Measurements from ENCODE around the gene RCOR3.
A peak's percentile ranks its signal among the peaks of the same experiment; 100 is the strongest.

Gene RCOR3

DNA sequence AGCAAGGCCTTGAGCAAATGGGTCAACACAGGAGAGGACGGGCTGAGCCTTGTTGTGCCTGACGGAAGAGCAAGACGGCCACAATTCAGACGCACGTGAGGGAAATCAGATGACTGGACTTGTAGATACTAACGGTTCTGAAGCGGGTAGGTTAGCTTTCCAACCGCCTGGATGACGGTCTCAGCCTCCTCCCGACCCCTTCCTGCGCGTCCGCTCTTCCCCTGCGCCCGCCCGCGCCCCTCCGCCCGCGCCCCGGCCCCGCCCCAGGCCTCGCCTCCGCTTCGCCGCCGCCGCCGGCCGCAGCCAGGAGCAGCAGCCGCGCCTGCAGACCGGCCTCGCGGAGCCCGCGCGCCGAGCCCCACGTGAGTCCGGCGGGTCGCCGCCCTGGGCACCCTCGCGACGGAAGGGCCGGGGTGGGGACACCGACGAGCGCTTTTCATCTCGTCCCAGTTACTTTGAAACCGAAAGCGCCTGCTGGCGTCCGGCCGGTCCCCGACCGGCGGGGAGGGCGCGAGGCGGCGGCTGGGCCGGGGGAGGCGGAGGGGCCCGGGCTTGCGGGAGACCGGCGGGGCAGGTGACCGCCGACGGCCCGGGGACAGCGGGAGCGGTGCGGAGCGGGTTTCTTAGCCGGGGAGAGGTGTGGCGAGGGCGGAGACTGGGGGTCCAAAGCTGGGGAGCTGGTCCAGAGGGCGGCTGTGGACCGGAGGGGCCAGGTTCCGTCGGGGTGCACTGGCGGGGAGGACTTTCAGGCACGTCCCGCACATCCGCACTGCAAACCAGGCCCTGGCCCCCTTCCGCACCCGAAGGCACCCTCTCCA is 67.6 kb downstream of the RCOR3 start, which contains the start of gene TRAF5:
TSS of gene TRAF5 (plus strand) at position 306 of the 818 bp plus-strand sequence. CDS start 26,407 bp downstream, outside the sequence.
- Histone ChIP-seq H3K4me1 (ENCODE audit: insufficient read depth, low read length) (peaks cover 37% of the 10 kb centered on the region), H3K27me3 (ENCODE audit: insufficient read depth, low read length) (peaks cover 9% of the 10 kb centered on the region), H3K9ac (ENCODE audit: low read depth, low read length) (peak within 1 kb of the TSS; percentile 50), H3K27ac (ENCODE audit: low read depth, low read length) (no peak within 1 kb of the TSS), H3K36me3 (ENCODE audit: insufficient read depth, low read length) (no peaks in the 10 kb centered on the region), H3K4me3 (ENCODE audit: low read length) (peak within 1 kb of the TSS; percentile 61), H3K9me3 (ENCODE audit: insufficient read depth, low read depth, low read length) (no peaks in the 10 kb centered on the region)
- 1% methylated on average over 91 of the region's 91 CpGs for WGBS

DNA sequence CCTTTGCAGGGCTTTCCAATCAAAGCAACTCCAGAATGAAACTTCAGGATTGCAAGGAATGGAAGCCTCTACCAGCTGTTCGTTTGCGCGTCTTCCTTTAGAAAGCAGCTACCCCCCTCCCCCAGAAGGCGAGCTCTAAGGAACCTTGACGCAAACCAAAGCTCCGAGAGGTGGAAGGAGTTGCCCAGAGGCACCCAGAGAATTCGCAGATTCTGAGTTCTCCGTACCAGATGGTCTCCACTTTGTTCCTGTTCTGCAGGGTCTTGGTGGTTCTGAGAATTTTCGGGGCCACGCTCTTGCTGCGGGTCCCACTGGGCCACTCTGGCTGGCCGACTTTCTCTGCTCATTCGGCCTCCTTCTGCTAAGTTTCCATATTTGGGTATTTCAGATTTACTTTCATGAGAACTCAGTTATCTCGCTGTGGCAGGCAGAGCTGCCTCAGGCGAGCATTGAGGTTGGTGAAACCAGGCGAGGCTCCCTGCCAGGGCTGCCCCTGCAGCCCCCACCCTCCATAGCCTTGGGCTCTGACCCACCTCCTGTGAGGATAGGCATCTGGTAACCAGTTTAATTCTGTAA is 68.3 kb downstream of the RCOR3 start:
- WGBS = 7% methylated on average over 16 of the region's 16 CpGs
- peaks cover 9% of the 10 kb centered on the region for H3K27me3 ChIP-seq (ENCODE audit: insufficient read depth, low read length)
- H3K4me3 ChIP-seq (ENCODE audit: low read length) = peak overlapping the region; percentile 61
- peaks cover 37% of the 10 kb centered on the region for H3K4me1 ChIP-seq (ENCODE audit: insufficient read depth, low read length)
- peak overlapping the region; percentile 50 for H3K9ac ChIP-seq (ENCODE audit: low read depth, low read length)
- H3K9me3 ChIP-seq (ENCODE audit: insufficient read depth, low read depth, low read length) = no peaks in the 10 kb centered on the region
- no peak overlapping the region for H3K27ac ChIP-seq (ENCODE audit: low read depth, low read length)
- H3K36me3 ChIP-seq (ENCODE audit: insufficient read depth, low read length) = no peaks in the 10 kb centered on the region

DNA sequence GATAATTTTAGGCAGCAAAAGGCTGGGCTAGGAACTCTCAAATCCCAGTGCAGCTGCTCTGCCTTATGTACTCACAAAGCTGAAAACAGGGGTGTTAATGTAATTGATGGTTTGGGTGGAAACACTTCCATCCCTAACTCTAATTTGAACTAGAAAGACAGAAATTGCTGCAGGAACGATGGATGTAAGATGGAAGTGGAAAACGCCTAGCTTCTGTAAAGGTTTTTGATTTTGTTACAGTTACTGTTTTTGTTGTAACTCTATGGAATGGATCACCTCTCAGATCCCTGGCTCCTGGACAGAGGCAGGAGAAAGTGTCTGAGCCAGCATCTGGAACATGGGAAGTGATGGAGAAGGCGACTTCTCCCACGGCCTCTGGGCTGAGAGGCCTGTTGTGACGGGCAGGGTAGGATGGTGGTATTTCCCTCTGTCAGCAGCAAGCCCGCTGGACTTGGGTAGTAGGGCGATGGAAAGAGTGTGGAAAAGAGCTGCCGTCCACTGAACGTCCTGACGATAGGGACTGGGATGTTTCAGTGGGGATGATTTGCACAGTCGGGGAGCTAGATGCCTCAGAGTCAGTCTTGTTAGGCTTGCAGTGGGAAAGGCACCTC is 69.0 kb downstream of the RCOR3 start:
- H3K9ac ChIP-seq (ENCODE audit: low read depth, low read length) = no peak overlapping the region
- no peaks in the 10 kb centered on the region for H3K9me3 ChIP-seq (ENCODE audit: insufficient read depth, low read depth, low read length)
- H3K4me1 ChIP-seq (ENCODE audit: insufficient read depth, low read length) = peaks cover 37% of the 10 kb centered on the region
- no peak overlapping the region for H3K27ac ChIP-seq (ENCODE audit: low read depth, low read length)
- WGBS = 82% methylated on average over 11 of the region's 11 CpGs
- H3K36me3 ChIP-seq (ENCODE audit: insufficient read depth, low read length) = no peaks in the 10 kb centered on the region
- peaks cover 9% of the 10 kb centered on the region for H3K27me3 ChIP-seq (ENCODE audit: insufficient read depth, low read length)
- 0 out of 2 replicates have a peak overlapping the region, but pooled peaks have one; percentile 61 for H3K4me3 ChIP-seq (ENCODE audit: low read length)

DNA sequence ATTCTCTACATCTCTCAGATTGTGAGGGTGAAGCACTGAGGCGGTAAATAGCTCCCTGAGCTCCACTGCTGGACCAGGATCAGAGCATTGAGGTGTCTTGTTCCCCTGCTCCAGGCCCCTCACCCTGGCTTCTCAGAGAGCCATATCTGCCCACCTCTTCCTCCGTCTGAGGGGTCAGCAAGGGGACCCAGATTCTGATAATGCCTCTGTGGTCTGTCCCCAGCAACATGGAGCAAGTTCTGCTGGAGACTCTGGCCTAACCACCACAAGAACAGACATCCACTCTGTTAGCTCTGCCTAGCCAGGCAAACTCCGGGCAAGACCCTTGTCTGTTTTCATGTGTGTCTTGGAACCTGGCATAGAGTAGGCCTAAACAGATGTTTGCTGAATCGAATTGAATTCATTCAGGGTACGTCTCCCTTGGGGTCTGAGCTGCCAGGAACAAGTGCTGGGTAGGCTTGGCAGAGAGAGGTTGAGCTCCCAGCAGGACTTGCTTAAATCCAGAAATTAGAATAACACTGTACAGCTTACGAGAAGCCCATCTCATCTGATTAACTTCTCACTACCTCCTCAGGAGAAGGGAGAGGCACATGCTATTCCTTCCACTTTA is 69.8 kb downstream of the RCOR3 start:
- Histone ChIP-seq H3K9ac (ENCODE audit: low read depth, low read length) (no peak overlapping the region), H3K4me1 (ENCODE audit: insufficient read depth, low read length) (peaks cover 37% of the 10 kb centered on the region), H3K27me3 (ENCODE audit: insufficient read depth, low read length) (peaks cover 9% of the 10 kb centered on the region), H3K36me3 (ENCODE audit: insufficient read depth, low read length) (no peaks in the 10 kb centered on the region), H3K27ac (ENCODE audit: low read depth, low read length) (no peak overlapping the region), H3K4me3 (ENCODE audit: low read length) (no peak overlapping the region), H3K9me3 (ENCODE audit: insufficient read depth, low read depth, low read length) (no peaks in the 10 kb centered on the region)
- WGBS = 93% methylated on average over 6 of the region's 6 CpGs

DNA sequence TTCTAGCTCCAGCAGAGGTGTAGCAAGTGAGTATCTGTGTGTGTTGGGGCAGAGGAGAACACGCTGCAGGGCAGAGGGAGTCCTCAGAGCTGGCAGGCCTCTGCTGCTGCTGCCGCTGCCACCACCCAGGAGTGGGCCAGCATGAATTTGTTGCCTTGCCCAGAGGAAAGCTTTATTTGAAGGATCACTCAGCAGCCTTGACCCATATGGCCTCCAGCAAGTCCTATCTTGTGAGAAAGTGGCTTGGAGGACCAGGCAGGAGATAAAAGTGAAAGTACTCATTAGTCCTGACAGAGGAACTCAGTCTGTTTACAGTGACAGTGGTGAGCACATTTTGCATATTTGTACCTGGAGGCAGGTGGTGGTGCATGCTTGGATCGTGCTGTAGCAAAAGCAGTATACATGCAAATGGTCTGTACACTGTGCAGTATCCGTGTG is 70.6 kb downstream of the RCOR3 start:
- WGBS = 80% methylated on average over 4 of the region's 4 CpGs
- H3K27ac ChIP-seq (ENCODE audit: low read depth, low read length) = no peak overlapping the region
- H3K4me1 ChIP-seq (ENCODE audit: insufficient read depth, low read length) = peaks cover 37% of the 10 kb centered on the region
- no peak overlapping the region for H3K4me3 ChIP-seq (ENCODE audit: low read length)
- no peak overlapping the region for H3K9ac ChIP-seq (ENCODE audit: low read depth, low read length)
- no peaks in the 10 kb centered on the region for H3K9me3 ChIP-seq (ENCODE audit: insufficient read depth, low read depth, low read length)
- peaks cover 9% of the 10 kb centered on the region for H3K27me3 ChIP-seq (ENCODE audit: insufficient read depth, low read length)
- no peaks in the 10 kb centered on the region for H3K36me3 ChIP-seq (ENCODE audit: insufficient read depth, low read length)

DNA sequence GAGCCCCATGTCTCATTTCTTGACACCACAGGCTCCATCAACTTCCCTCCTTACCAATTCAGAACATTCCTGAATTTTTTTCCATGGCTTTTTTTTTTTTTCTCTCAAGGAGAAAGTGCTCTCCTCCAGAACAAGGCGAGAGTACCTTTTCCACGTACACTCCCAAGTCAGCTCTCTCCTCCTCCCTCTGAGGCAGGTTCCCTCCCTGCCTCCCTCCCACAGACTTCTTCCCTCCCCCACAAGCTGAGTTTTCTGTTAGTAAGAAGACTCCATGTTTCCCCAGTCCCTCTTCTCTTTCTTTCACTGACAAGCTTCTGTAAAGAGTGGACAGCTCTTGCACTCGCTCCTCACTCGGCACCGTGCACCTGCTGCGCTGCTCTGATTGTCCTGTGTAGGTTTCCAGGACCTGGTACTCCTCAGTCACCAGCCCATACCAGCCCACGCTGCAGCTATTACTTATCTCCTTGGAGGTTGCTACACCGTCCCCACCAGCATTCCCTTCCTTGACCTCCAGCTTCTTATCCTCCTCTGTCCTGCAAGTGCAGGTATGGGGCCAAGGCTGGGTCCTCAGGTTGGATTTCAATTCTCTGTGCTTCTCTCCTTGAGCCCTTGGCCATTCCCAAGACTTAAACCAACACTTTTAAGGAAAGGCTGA is 71.2 kb downstream of the RCOR3 start:
- Histone ChIP-seq H3K4me1 (ENCODE audit: insufficient read depth, low read length) (peaks cover 39% of the 10 kb centered on the region), H3K9ac (ENCODE audit: low read depth, low read length) (no peak overlapping the region), H3K4me3 (ENCODE audit: low read length) (no peak overlapping the region)

DNA sequence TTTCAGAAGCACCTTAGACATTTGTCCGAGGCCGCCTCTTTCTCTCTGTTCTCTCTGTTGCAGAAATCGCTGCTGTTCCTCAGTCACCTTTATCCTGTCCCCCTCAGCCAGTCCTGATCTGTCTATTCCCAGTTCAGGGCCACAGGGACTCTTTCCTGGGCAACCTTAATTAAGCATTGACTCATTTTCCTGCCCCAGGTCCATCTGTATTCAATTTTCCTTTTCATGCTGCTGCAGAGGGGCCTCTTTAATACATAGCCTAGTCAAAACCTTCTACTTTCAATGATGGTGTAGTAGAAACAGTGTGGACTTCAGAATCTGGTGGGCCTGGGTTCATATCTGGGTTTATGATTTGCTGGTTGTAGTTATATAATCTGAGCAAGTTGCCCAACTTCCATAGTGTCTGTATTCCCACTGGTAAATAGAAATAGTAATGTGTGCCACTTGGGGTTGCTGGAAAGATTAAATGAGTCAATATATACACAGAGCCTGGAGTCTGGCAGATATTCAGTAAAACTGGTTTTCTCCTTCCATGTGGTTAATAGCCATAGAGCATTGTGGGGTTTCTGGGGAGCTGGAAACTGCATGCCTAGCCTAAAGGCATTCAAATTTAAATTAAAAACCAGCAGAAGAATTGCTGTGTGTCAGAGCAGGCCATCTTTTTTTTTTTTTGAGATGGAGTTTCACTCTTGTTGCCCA is 72.0 kb downstream of the RCOR3 start:
- H3K36me3 ChIP-seq (ENCODE audit: insufficient read depth, low read length) = no peaks in the 10 kb centered on the region
- peaks cover 47% of the 10 kb centered on the region for H3K4me1 ChIP-seq (ENCODE audit: insufficient read depth, low read length)
- no peaks in the 10 kb centered on the region for H3K9me3 ChIP-seq (ENCODE audit: insufficient read depth, low read depth, low read length)
- 96% methylated on average over 3 of the region's 3 CpGs for WGBS
- no peak overlapping the region for H3K27ac ChIP-seq (ENCODE audit: low read depth, low read length)
- peaks cover 7% of the 10 kb centered on the region for H3K27me3 ChIP-seq (ENCODE audit: insufficient read depth, low read length)
- no peak overlapping the region for H3K4me3 ChIP-seq (ENCODE audit: low read length)
- H3K9ac ChIP-seq (ENCODE audit: low read depth, low read length) = no peak overlapping the region

More for the DNA sequence above, 71.2 kb downstream of the RCOR3 start:
- peaks cover 9% of the 10 kb centered on the region for H3K27me3 ChIP-seq (ENCODE audit: insufficient read depth, low read length)
- H3K27ac ChIP-seq (ENCODE audit: low read depth, low read length) = no peak overlapping the region
- H3K9me3 ChIP-seq (ENCODE audit: insufficient read depth, low read depth, low read length) = no peaks in the 10 kb centered on the region
- H3K36me3 ChIP-seq (ENCODE audit: insufficient read depth, low read length) = no peaks in the 10 kb centered on the region
- WGBS = 87% methylated on average over 8 of the region's 8 CpGs

DNA sequence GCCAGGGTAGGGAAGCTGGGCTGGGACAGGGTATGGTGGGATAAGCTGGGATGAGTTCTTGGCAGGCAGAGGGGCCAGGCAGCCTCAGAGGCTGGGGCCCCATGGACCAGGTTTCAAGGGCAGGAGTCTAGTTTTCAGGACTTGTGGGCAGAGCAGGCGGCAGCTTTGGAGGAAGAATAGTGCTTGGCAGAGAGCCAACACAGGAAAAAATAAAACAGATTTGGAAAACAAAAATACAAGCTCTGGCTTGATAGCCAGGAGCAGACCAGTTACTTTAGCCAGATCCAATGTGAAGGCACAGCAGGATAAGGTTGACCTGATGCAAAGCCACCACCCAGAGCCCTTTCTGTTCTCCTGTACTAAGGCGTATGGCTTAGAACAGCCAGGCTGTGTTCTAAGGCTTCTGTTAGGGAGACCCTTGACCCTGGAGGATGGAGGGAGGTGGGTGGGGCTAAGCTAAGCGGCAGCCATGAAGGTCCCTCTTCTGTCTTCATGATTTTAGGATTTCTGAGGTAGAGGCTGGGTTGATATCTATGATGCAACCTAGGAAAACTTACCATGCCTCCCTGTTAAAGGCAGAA is 73.0 kb downstream of the RCOR3 start:
- peaks cover 48% of the 10 kb centered on the region for H3K4me1 ChIP-seq (ENCODE audit: insufficient read depth, low read length)

DNA sequence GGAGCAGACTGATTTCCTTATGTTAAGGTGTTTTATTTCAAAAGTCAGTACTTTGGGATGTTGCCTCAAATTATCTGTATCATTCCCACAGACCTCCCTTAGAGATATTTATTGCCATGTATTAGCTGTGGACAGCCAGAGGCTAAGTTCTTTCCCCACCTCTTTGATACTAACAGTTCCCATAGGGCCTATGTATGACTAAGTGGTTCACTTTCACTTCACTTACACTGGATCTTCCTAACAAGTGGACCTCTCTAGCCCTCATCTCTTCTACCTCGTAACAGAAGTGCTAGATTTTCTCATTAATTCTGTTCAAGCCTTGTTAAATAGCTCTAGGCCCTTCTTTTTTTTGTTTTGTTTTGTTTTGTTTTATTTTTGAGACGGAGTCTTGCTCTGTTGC is 73.7 kb downstream of the RCOR3 start:
- WGBS = 98% methylated on average over 2 of the region's 2 CpGs
- H3K9me3 ChIP-seq (ENCODE audit: insufficient read depth, low read depth, low read length) = no peaks in the 10 kb centered on the region
- no peaks in the 10 kb centered on the region for H3K27me3 ChIP-seq (ENCODE audit: insufficient read depth, low read length)
- no peak overlapping the region for H3K9ac ChIP-seq (ENCODE audit: low read depth, low read length)
- no peaks in the 10 kb centered on the region for H3K36me3 ChIP-seq (ENCODE audit: insufficient read depth, low read length)
- no peak overlapping the region for H3K4me3 ChIP-seq (ENCODE audit: low read length)
- no peak overlapping the region for H3K27ac ChIP-seq (ENCODE audit: low read depth, low read length)
- peaks cover 43% of the 10 kb centered on the region for H3K4me1 ChIP-seq (ENCODE audit: insufficient read depth, low read length)

More for the DNA sequence above, 73.0 kb downstream of the RCOR3 start:
- Histone ChIP-seq H3K27me3 (ENCODE audit: insufficient read depth, low read length) (peaks cover 4% of the 10 kb centered on the region; the same call in 1 of the 2 replicates), H3K9me3 (ENCODE audit: insufficient read depth, low read depth, low read length) (no peaks in the 10 kb centered on the region), H3K9ac (ENCODE audit: low read depth, low read length) (no peak overlapping the region), H3K27ac (ENCODE audit: low read depth, low read length) (no peak overlapping the region), H3K4me3 (ENCODE audit: low read length) (no peak overlapping the region), H3K36me3 (ENCODE audit: insufficient read depth, low read length) (no peaks in the 10 kb centered on the region)
- 94% methylated on average over 3 of the region's 3 CpGs for WGBS

DNA sequence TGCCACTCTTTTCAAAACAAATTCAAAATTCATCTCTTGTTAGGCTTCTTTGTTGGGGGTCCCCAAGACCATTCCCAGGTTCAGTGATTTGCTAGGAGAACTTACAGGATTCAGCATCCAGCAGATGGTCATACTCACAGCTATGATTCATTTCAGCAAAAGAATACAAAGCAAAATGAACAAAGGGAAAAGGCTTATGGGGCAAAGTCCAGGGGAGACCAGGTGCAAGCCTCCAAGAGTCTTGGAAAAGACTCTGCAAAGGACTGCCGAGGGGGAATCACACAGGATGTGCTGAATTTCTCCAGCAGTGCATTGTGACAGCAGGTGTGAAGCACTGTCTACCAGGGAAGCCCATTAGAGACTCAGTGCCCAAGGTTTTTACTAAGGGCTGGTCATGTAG is 74.7 kb downstream of the RCOR3 start:
- Histone ChIP-seq H3K4me1 (ENCODE audit: insufficient read depth, low read length) (peaks cover 34% of the 10 kb centered on the region), H3K27ac (ENCODE audit: low read depth, low read length) (no peak overlapping the region)

More for the DNA sequence above, 74.7 kb downstream of the RCOR3 start:
- Histone ChIP-seq H3K27me3 (ENCODE audit: insufficient read depth, low read length) (no peaks in the 10 kb centered on the region), H3K4me3 (ENCODE audit: low read length) (no peak overlapping the region), H3K9ac (ENCODE audit: low read depth, low read length) (no peak overlapping the region), H3K36me3 (ENCODE audit: insufficient read depth, low read length) (no peaks in the 10 kb centered on the region), H3K9me3 (ENCODE audit: insufficient read depth, low read depth, low read length) (no peaks in the 10 kb centered on the region)
- WGBS = 92% methylated on average over 1 of the region's 1 CpG

Measured in HUES64 (cell line).